Muscle layer of colon (tissue), 2 donors: Measurements from ENCODE around the gene SMCHD1.
"Not testable (repeated sequence)": the region's sequence is repeated elsewhere in the genome, so short reads cannot be mapped to it uniquely, and the experiment has no call there.

Experiments used
- H3K27ac ChIP-seq: one replicate; pipeline ENCODE4 v1.7.0; 2013; ENCODE audit warnings: low read depth, mild to moderate bottlenecking, low read length, moderate library complexity
- H3K27me3 ChIP-seq, 2 donors: one replicate each; pipeline ENCODE4 v1.7.0; 2013; ENCODE audit warnings: low read length in 2 of 2, mild to moderate bottlenecking in 2 of 2; ENCODE audit not compliant: insufficient read depth in 2 of 2, control insufficient read depth in 1 of 2
- H3K36me3 ChIP-seq: one replicate; pipeline ENCODE4 v1.7.0; 2013; ENCODE audit warnings: mild to moderate bottlenecking, low read length; ENCODE audit not compliant: insufficient read depth
- H3K4me1 ChIP-seq: one replicate; pipeline ENCODE4 v1.7.0; 2013; ENCODE audit warnings: mild to moderate bottlenecking, low read length; ENCODE audit not compliant: insufficient read depth
- H3K4me3 ChIP-seq, 2 donors: one replicate each; pipeline ENCODE4 v1.7.0; 2013; ENCODE audit warnings: low read length in 2 of 2, low read depth in 1 of 2, mild to moderate bottlenecking in 1 of 2, moderate library complexity in 1 of 2
- H3K9ac ChIP-seq: one replicate; pipeline ENCODE4 v1.7.0; 2013; ENCODE audit warnings: low read length
- H3K9me3 ChIP-seq: one replicate; pipeline ENCODE4 v1.7.0; 2013; ENCODE audit warnings: mild to moderate bottlenecking, low read length
- donor health status: abdominal sarcoma.
- donor health status: Adenocarcinoma of cecum.

The SMCHD1 gene

GRCh38 chr18:2717407-2717806 lies 61.9 kb downstream of the SMCHD1 start:
- H3K27me3 ChIP-seq, result no peaks in the 10 kb centered on the region
- peaks cover 12% of the 10 kb centered on the region for H3K4me1 ChIP-seq
- H3K9me3 ChIP-seq, result no peaks in the 10 kb centered on the region
- no peak overlapping the region for H3K4me3 ChIP-seq
- peaks cover 45% of the 10 kb centered on the region for H3K36me3 ChIP-seq
- H3K9ac ChIP-seq, result no peak overlapping the region
- no peak overlapping the region for H3K27ac ChIP-seq

GRCh38 chr18:2719040-2719439 lies 63.5 kb downstream of the SMCHD1 start:
- H3K4me1 ChIP-seq, result peaks cover 12% of the 10 kb centered on the region
- H3K4me3 ChIP-seq, result no peak overlapping the region
- no peaks in the 10 kb centered on the region for H3K9me3 ChIP-seq
- no peaks in the 10 kb centered on the region for H3K27me3 ChIP-seq
- no peak overlapping the region for H3K9ac ChIP-seq
- H3K36me3 ChIP-seq, result peaks cover 38% of the 10 kb centered on the region
- no peak overlapping the region for H3K27ac ChIP-seq

DNA sequence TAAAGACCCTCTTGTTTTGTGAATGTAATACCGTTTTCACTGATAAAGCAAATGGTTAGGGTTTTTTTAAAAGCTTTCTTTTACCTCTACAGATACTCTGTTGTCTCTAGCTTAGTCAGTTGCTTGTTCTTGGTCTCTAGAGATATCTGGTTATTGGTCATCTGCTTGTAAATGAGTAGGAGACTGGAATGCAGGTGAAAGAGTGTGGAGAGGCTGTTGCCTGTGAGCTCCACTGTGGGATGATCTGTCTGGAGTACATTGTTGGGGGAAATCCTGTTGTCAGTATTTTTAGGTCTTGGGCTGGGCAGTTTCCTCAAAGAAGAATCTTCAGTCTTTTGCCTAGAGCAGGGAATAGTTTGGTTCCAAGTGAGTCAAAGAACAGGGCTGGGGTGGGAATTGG lies 67.7 kb downstream of the SMCHD1 start:
- Histone ChIP-seq H3K9ac (no peak overlapping the region), H3K4me1 (no peaks in the 10 kb centered on the region), H3K9me3 (no peaks in the 10 kb centered on the region), H3K27me3 (no peaks in the 10 kb centered on the region), H3K36me3 (peaks cover 46% of the 10 kb centered on the region), H3K27ac (no peak overlapping the region), H3K4me3 (no peak overlapping the region)

DNA sequence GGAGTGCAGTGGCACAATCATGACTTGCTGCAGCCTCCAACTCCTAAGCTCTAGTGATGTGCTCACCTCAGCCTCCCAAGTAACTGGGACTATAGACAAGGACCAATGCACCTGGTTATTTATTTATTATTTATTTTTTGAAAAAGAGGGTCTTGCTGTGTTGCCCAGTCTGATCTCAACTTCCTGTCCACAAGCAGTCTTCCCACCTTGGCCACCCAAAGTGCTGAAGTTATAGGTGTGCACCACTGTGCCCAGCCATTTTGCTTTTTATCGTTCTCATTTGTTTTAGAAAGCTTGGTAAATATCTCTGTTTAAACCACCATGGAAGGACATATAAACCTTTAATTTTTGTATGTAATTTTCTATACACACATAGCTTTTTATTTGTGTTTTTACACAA lies 74.2 kb downstream of the SMCHD1 start:
- no peak overlapping the region for H3K4me3 ChIP-seq
- no peaks in the 10 kb centered on the region for H3K27me3 ChIP-seq
- H3K9me3 ChIP-seq, result no peaks in the 10 kb centered on the region
- H3K9ac ChIP-seq, result no peak overlapping the region
- no peaks in the 10 kb centered on the region for H3K4me1 ChIP-seq
- peaks cover 51% of the 10 kb centered on the region for H3K36me3 ChIP-seq
- no peak overlapping the region for H3K27ac ChIP-seq

GRCh38 chr18:2736823-2737222 lies 81.3 kb downstream of the SMCHD1 start:
- Histone ChIP-seq H3K4me3 (no peak overlapping the region), H3K27me3 (no peaks in the 10 kb centered on the region), H3K36me3 (peaks cover 52% of the 10 kb centered on the region), H3K27ac (no peak overlapping the region), H3K4me1 (no peaks in the 10 kb centered on the region), H3K9ac (no peak overlapping the region), H3K9me3 (no peaks in the 10 kb centered on the region)

GRCh38 chr18:2740082-2740481 lies 84.6 kb downstream of the SMCHD1 start:
- H3K9ac ChIP-seq, H3K4me1 ChIP-seq, H3K27me3 ChIP-seq, H3K9me3 ChIP-seq, H3K4me3 ChIP-seq, H3K27ac ChIP-seq: not testable (repeated sequence)
- H3K36me3 ChIP-seq, result peaks cover 32% of the 10 kb centered on the region

DNA sequence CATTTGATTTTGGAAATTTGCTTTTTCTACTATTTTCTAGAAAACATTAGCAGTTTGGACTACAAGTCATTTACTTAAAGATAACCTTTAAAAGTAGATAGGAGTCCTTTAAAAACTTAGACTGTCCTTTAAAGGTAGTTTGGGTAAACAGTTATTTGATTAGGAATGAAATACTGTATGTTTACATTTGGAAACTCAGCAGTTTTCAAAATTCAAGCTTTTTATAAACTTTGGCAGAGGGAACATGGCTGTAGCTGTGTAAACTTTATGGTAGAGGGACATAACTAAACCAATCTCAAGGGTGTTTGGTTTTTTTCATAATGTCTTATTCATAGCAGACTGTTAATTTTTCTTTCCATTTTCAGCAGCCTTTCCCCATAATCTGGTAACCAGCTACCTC lies 90.7 kb downstream of the SMCHD1 start:
- Histone ChIP-seq H3K36me3 (peaks cover 26% of the 10 kb centered on the region), H3K9me3 (no peaks in the 10 kb centered on the region), H3K27ac (no peak overlapping the region), H3K9ac (no peak overlapping the region), H3K27me3 (no peaks in the 10 kb centered on the region), H3K4me1 (no peaks in the 10 kb centered on the region), H3K4me3 (no peak overlapping the region)

DNA sequence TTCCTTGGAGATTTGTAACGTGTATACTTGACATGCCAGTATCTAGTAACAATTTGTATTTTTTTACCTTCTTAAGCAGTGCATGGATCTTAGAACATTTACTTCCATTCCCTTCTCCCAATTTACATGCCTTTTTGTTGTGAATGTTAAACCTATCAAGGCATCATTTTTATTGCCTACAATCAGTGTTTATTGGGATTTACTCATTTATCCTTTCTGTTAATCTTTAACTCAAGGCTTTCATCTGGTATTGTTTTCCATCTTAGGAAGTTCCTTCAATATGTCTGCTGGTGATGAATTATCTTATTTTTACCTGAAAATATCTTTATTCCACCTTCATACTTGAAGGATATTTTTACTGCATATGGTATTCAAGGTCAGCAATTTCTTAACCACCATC lies 102.8 kb downstream of the SMCHD1 start:
- Histone ChIP-seq H3K4me1 (no peaks in the 10 kb centered on the region), H3K9ac (no peak overlapping the region), H3K27ac (no peak overlapping the region), H3K4me3 (no peak overlapping the region), H3K27me3 (no peaks in the 10 kb centered on the region), H3K36me3 (peaks cover 20% of the 10 kb centered on the region), H3K9me3 (no peaks in the 10 kb centered on the region)

GRCh38 chr18:2774669-2775068 lies 119.1 kb downstream of the SMCHD1 start:
- Histone ChIP-seq H3K27me3 (no peaks in the 10 kb centered on the region), H3K9ac (no peak overlapping the region), H3K4me1 (no peaks in the 10 kb centered on the region), H3K4me3 (no peak overlapping the region), H3K36me3 (peaks cover 56% of the 10 kb centered on the region), H3K27ac (no peak overlapping the region), H3K9me3 (no peaks in the 10 kb centered on the region)

GRCh38 chr18:2776601-2777000 lies 121.1 kb downstream of the SMCHD1 start:
- H3K27ac ChIP-seq, result no peak overlapping the region
- H3K9ac ChIP-seq, result no peak overlapping the region
- no peaks in the 10 kb centered on the region for H3K27me3 ChIP-seq
- H3K36me3 ChIP-seq, result peaks cover 66% of the 10 kb centered on the region
- H3K4me3 ChIP-seq, result no peak overlapping the region
- no peaks in the 10 kb centered on the region for H3K9me3 ChIP-seq
- H3K4me1 ChIP-seq, result no peaks in the 10 kb centered on the region

- Histone ChIP-seq H3K9ac (no peak overlapping the region), H3K4me3 (no peak overlapping the region), H3K4me1 (no peaks in the 10 kb centered on the region), H3K27me3 (no peaks in the 10 kb centered on the region), H3K9me3 (no peaks in the 10 kb centered on the region), H3K27ac (no peak overlapping the region), H3K36me3 (peaks cover 69% of the 10 kb centered on the region)
These were observed 121.7 kb downstream of the SMCHD1 start for GRCh38 chr18:2777241-2777640.

- no peak overlapping the region for H3K9ac ChIP-seq
- H3K27ac ChIP-seq, result no peak overlapping the region
- no peaks in the 10 kb centered on the region for H3K9me3 ChIP-seq
- H3K4me3 ChIP-seq, result no peak overlapping the region
- H3K27me3 ChIP-seq, result no peaks in the 10 kb centered on the region
- H3K4me1 ChIP-seq, result no peaks in the 10 kb centered on the region
- H3K36me3 ChIP-seq, result peaks cover 59% of the 10 kb centered on the region
These were observed 125.2 kb downstream of the SMCHD1 start for GRCh38 chr18:2780750-2781149.
